Measurements from ENCODE around the gene MAP4K5.
"Not testable (repeated sequence)": the region's sequence is repeated elsewhere in the genome, so short reads cannot be mapped to it uniquely, and the experiment has no call there.

Gene MAP4K5

DNA sequence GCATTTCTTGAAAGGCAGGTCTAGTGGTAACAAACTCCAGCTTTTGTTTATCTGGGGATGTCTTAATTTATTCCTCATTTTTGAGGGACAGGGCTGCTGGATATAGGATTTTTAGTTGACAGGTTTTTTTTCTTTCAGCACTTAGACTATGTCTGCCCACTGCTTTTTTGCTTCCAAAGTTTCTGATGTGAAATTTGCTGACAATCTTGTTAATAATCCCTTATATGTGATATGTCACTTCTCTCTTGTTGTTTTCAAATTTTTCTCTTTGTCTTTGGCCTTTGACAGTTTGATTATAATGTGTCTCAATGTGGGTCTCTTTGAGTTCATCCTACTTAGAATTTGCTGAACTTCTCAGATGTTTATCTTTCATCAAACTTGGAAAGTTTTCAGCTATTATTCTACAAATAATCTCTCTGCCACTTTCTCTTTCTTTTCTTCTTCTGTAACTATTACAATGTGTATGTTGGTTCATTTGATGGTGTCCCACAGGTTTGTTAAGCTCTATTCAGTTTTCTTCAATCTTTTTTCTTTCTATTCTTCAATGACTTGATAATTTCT is 37.4 kb upstream of the MAP4K5 start:
- no peaks in the 10 kb centered on the region; the same call in 1 of the 2 replicates for H3K27me3 ChIP-seq (replicated peaks; ENCODE audit: control insufficient read depth, insufficient read depth, low read length)
- TF ChIP-seq, protein P1, sequence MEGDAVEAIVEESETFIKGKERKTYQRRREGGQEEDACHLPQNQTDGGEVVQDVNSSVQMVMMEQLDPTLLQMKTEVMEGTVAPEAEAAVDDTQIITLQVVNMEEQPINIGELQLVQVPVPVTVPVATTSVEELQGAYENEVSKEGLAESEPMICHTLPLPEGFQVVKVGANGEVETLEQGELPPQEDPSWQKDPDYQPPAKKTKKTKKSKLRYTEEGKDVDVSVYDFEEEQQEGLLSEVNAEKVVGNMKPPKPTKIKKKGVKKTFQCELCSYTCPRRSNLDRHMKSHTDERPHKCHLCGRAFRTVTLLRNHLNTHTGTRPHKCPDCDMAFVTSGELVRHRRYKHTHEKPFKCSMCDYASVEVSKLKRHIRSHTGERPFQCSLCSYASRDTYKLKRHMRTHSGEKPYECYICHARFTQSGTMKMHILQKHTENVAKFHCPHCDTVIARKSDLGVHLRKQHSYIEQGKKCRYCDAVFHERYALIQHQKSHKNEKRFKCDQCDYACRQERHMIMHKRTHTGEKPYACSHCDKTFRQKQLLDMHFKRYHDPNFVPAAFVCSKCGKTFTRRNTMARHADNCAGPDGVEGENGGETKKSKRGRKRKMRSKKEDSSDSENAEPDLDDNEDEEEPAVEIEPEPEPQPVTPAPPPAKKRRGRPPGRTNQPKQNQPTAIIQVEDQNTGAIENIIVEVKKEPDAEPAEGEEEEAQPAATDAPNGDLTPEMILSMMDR (IDR thresholded peaks at IDR 0.05; ENCODE audit: insufficient read depth, low read length, poor library complexity, severe bottlenecking): no peak

DNA sequence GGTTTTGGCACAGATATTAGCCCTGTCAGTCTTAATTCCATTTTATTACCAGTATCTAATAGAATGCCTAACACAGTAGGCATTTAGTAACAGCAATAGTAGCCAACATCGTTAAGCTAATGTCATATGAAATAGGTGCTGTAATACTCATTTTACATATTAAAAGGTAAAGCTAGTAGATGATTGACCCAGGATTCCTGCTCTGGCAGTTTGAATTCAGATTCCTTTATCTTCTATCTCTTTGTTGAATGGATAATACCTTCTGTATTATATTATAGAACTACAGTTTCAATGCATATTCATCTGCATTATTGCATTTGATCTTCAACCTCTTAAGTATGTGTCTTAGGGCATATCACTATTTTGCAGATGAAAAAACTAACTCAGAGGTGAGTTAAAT is 30.5 kb upstream of the MAP4K5 start:
- no peak for DNase-seq (ENCODE audit: extremely low read depth, insufficient read length)
- no peak overlapping the region for H3K4me3 ChIP-seq (replicated peaks; ENCODE audit: low read depth, low read length)
- H3K27me3 ChIP-seq (replicated peaks; ENCODE audit: control insufficient read depth, insufficient read depth, low read length): no peaks in the 10 kb centered on the region; the same call in 1 of the 2 replicates
- TF ChIP-seq, protein P1 (IDR thresholded peaks at IDR 0.05; ENCODE audit: insufficient read depth, low read length, poor library complexity, severe bottlenecking): no peak
- no peaks in the 10 kb centered on the region for H3K36me3 ChIP-seq (ENCODE audit: control insufficient read depth, insufficient read depth, low read length)

More for the DNA sequence above, 37.4 kb upstream of the MAP4K5 start:
- Histone ChIP-seq H3K36me3 (ENCODE audit: control insufficient read depth, insufficient read depth, low read length) (no peaks in the 10 kb centered on the region), H3K4me3 (replicated peaks; ENCODE audit: low read depth, low read length) (no peak overlapping the region)
- DNase-seq (ENCODE audit: extremely low read depth, insufficient read length): no peak

- TF ChIP-seq, protein P1 (IDR thresholded peaks at IDR 0.05; ENCODE audit: insufficient read depth, low read length, poor library complexity, severe bottlenecking): no peak
- no peaks in the 10 kb centered on the region for H3K36me3 ChIP-seq (ENCODE audit: control insufficient read depth, insufficient read depth, low read length)
- peak overlapping the region; percentile 60 for H3K4me3 ChIP-seq (replicated peaks; ENCODE audit: low read depth, low read length)
- DNase-seq (ENCODE audit: extremely low read depth, insufficient read length): peak; percentile 26
- no peaks in the 10 kb centered on the region; the same call in 1 of the 2 replicates for H3K27me3 ChIP-seq (replicated peaks; ENCODE audit: control insufficient read depth, insufficient read depth, low read length)
These were observed 28.5 kb upstream of the MAP4K5 start for GRCh38 chr14:50560931-50561285.

GRCh38 chr14:50559990-50560930 is 27.9 kb upstream of the MAP4K5 start, which contains the start of gene ATL1:
Gene ATL1 (plus strand): TSS chr14:50560145. CDS start chr14:50560266, 121 bp downstream.
- Histone ChIP-seq H3K36me3 (ENCODE audit: control insufficient read depth, insufficient read depth, low read length) (no peaks in the 10 kb centered on the region), H3K4me3 (replicated peaks; ENCODE audit: low read depth, low read length) (peak within 1 kb of the TSS; percentile 60), H3K27me3 (replicated peaks; ENCODE audit: control insufficient read depth, insufficient read depth, low read length) (no peaks in the 10 kb centered on the region; the same call in 1 of the 2 replicates)
- DNase-seq (ENCODE audit: extremely low read depth, insufficient read length): peak; percentile 47
- TF ChIP-seq, protein P1 (IDR thresholded peaks at IDR 0.05; ENCODE audit: insufficient read depth, low read length, poor library complexity, severe bottlenecking): no peak

GRCh38 chr14:50552796-50553195 is 20.4 kb upstream of the MAP4K5 start:
- not testable (repeated sequence) for H3K4me3 ChIP-seq (replicated peaks; ENCODE audit: low read depth, low read length); H3K27me3 ChIP-seq (replicated peaks; ENCODE audit: control insufficient read depth, insufficient read depth, low read length); DNase-seq (ENCODE audit: extremely low read depth, insufficient read length); H3K36me3 ChIP-seq (ENCODE audit: control insufficient read depth, insufficient read depth, low read length)

GRCh38 chr14:50551877-50552276 is 19.5 kb upstream of the MAP4K5 start:
- DNase-seq (ENCODE audit: extremely low read depth, insufficient read length): no peak
- H3K36me3 ChIP-seq (ENCODE audit: control insufficient read depth, insufficient read depth, low read length): no peaks in the 10 kb centered on the region
- TF ChIP-seq, protein P1 (IDR thresholded peaks at IDR 0.05; ENCODE audit: insufficient read depth, low read length, poor library complexity, severe bottlenecking): no peak

More at GRCh38 chr14:50551877-50552276, 19.5 kb upstream of the MAP4K5 start:
- Histone ChIP-seq H3K4me3 (replicated peaks; ENCODE audit: low read depth, low read length) (no peak overlapping the region), H3K27me3 (replicated peaks; ENCODE audit: control insufficient read depth, insufficient read depth, low read length) (no peaks in the 10 kb centered on the region)
